Gastrocnemius medialis (tissue), 4 donors: ENCODE results near the gene TTLL8. TPM values are rescaled to one million over a fixed set of nuclear protein-coding genes. Genes with fewer than 3 reads are reported as not detected.

Experiments used
- ATAC-seq, 2 donors: fragments of 150-250 bp; one replicate each; pipeline ENCODE4 v1.9.1; 2016
- DNase-seq, 2 donors: peaks; one replicate each; pipeline ENCODE4 v3.0.0-alpha.2; 2019
- H3K27ac ChIP-seq, 4 donors: fragments of 200-600 bp; sonication (generic); 1 replicate in 1 of 4; 2 replicates in 3 of 4; pipeline ENCODE4 v1.5.1; 2016 to 2018; ENCODE audit warnings: mild to moderate bottlenecking in 2 of 4, moderate library complexity in 1 of 4
- H3K27me3 ChIP-seq, 3 donors: fragments of 200-600 bp; sonication (generic) in 2 of 3; 1 replicate in 1 of 3; 2 replicates in 2 of 3; pipeline versions ENCODE4 v1.5.1 to v1.6.0; 2016 to 2019; ENCODE audit warnings: mild to moderate bottlenecking in 1 of 3, moderate library complexity in 1 of 3
- H3K36me3 ChIP-seq, 2 donors: fragments of 200-600 bp; sonication (generic) in 1 of 2; one replicate each; pipeline ENCODE4 v1.5.1; 2017 to 2018
- H3K4me1 ChIP-seq, 2 donors: fragments of 200-600 bp; sonication (generic) in 1 of 2; one replicate each; pipeline ENCODE4 v1.5.1; 2016 to 2017; ENCODE audit warnings: mild to moderate bottlenecking in 2 of 2
- H3K4me3 ChIP-seq, 4 donors: fragments of 200-600 bp; sonication (generic) in 3 of 4; 1 replicate in 1 of 4; 2 replicates in 3 of 4; pipeline ENCODE4 v1.5.1; 2016 to 2019; ENCODE audit warnings: mild to moderate bottlenecking in 2 of 4
- H3K9me3 ChIP-seq, 3 donors: fragments of 200-600 bp; sonication (generic) in 2 of 3; 1 replicate in 1 of 3; 2 replicates in 2 of 3; pipeline ENCODE4 v1.5.1; 2016 to 2019
- POLR2A ChIP-seq, 2 donors: fragments of 450-650 bp; IDR thresholded peaks; one replicate each; pipeline ENCODE4 v1.6.1; 2017; ENCODE audit warnings: antibody characterized with exemption in 2 of 2, mild to moderate bottlenecking in 2 of 2, moderate library complexity in 2 of 2
- in situ Hi-C, 4 donors: fragments of 200-750 bp; cut with MboI; loops; one replicate each; pipeline versions ENCODE4 v1.15.0 to v1.8.0; 2017; ENCODE audit warnings: low sequenced_read_pairs in 4 of 4
- intact Hi-C: fragments of 100-400 bp; cut with DNase I; formaldehyde crosslinking; loops from one replicate; pipeline ENCODE4 v1.15.1; 2023; ENCODE audit warnings: low total_unique reads
- total RNA-seq, 4 donors: library from RNA; depleted of rRNA; stranded (reverse); fragments of >200 nt; gene quantifications; one replicate each; pipeline versions ENCODE4 v1.1.0 to v1.2.3, GENCODE V29; 2016
- TF ChIP-seq, protein P1 (sequence below), 5 experiments: fragments of 450-650 bp in 3 of 5; fragments of 200-600 bp in 2 of 5; sonication (generic) in 2 of 5; IDR thresholded peaks in 4 of 5; conservative IDR thresholded peaks in 1 of 5; 1 replicate in 4 of 5; 2 replicates in 1 of 5; pipeline ENCODE4 v1.5.1; 2016 to 2019; ENCODE audit warnings: antibody characterized with exemption in 5 of 5, mild to moderate bottlenecking in 3 of 5, moderate library complexity in 3 of 5

Gene TTLL8
- total RNA-seq, 4 donors from 2014 or later: not detected

DNA sequence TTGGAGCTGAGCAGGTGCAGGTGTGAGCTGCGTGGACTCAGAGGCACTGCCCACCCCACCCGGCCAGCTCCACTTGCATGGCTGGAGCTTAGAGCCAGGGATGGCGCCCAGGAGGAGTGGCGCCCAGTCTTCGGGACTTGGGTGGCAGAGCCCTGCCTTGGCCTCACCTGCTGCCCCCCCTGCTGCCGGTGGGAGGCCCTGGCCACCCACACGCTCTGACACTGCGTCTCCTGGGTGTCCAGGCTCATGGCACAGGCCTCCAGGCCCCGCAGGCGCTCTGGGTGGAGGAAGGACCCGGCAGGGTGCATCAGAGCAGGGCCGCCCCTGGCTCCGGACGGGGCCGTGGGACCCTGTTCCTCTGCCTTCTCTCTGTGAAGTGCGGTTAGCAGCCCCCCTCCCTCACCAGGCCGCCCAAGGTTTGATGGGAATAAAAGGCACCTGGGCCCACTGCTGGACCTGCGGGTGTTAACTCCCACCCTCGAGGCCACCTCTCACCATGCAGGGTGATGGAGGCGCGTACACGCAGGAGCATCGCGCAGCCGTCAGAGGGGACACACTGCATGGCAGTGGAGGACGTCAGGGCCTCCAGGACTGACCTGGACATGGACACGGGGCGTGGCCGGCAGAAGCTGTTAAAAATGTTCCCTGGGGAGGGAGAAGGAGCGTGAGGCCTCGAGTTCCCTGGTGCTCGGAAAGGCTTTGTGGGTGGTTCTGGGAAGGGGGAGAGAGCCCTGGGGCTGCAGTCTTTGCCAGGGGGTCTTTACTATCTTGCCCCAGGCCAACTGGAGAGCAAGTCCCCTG, 57.3 kb downstream of the TTLL8 start:
- peaks cover 0 to 25% (median 19%) of the 10 kb centered on the region in 3 donors for H3K27me3 ChIP-seq
- in situ Hi-C loops: no loop called here
- H3K36me3 ChIP-seq: no peaks in the 10 kb centered on the region

DNA sequence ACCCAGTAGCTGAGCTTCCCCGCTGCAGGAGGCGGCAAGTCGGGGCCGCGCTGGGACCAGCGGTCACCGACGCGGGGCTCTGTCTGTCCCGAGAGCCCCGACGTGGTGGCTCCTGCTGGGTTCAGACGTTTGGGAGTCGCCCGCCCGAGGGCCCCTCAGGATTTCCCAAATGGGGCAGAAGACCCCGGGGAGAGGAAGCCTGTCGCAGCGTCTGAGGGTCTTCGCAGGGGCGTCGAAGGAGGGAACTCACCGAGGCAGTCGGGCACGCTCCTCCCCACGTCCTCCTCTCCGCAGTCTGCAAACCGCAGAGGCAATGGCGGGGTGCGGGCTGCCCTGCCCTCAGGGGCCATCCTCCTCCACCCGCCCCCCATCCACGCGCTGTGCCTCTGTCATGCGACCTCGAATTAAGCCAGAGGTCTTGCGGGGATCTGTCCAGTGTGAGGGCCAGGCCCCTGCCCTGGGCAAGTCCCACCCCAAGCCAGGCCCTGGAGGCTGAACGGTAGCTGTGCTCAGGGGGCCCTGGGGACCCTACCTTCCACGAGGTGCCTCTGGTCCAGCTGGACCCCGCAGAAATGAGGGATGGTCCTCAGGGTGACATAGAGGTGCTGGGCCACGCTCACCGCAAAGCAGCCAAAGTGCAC, 58.0 kb downstream of the TTLL8 start:
- H3K4me3 ChIP-seq: peak overlapping the region in 3 of 4 donors; percentile 30 to 48 (median 35)
- H3K27ac ChIP-seq: no peak overlapping the region
- intact Hi-C loops: no loop called here
- peaks cover 0 to 25% (median 19%) of the 10 kb centered on the region in 3 donors for H3K27me3 ChIP-seq
- ATAC-seq (no peak), DNase-seq (no peak)
- TF ChIP-seq POLR2A (IDR thresholded peaks at IDR 0.05): no peak
- TF ChIP-seq, protein P1, sequence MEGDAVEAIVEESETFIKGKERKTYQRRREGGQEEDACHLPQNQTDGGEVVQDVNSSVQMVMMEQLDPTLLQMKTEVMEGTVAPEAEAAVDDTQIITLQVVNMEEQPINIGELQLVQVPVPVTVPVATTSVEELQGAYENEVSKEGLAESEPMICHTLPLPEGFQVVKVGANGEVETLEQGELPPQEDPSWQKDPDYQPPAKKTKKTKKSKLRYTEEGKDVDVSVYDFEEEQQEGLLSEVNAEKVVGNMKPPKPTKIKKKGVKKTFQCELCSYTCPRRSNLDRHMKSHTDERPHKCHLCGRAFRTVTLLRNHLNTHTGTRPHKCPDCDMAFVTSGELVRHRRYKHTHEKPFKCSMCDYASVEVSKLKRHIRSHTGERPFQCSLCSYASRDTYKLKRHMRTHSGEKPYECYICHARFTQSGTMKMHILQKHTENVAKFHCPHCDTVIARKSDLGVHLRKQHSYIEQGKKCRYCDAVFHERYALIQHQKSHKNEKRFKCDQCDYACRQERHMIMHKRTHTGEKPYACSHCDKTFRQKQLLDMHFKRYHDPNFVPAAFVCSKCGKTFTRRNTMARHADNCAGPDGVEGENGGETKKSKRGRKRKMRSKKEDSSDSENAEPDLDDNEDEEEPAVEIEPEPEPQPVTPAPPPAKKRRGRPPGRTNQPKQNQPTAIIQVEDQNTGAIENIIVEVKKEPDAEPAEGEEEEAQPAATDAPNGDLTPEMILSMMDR (IDR thresholded peaks at IDR 0.05 in 4 of 5, conservative IDR thresholded peaks at IDR 0.05 in 1 of 5): no peak
- no peaks in the 10 kb centered on the region for H3K36me3 ChIP-seq
- no peaks in the 10 kb centered on the region for H3K4me1 ChIP-seq
- H3K9me3 ChIP-seq: no peaks in the 10 kb centered on the region
- in situ Hi-C loops: no loop called here

More for the DNA sequence above, 57.3 kb downstream of the TTLL8 start:
- no peaks in the 10 kb centered on the region for H3K4me1 ChIP-seq
- ATAC-seq (no peak), DNase-seq (no peak)
- H3K4me3 ChIP-seq: no peak overlapping the region
- intact Hi-C loops: no loop called here
- TF ChIP-seq, protein P1 (IDR thresholded peaks at IDR 0.05 in 4 of 5, conservative IDR thresholded peaks at IDR 0.05 in 1 of 5): no peak
- TF ChIP-seq POLR2A (IDR thresholded peaks at IDR 0.05): no peak
- no peaks in the 10 kb centered on the region for H3K9me3 ChIP-seq
- no peak overlapping the region for H3K27ac ChIP-seq

DNA sequence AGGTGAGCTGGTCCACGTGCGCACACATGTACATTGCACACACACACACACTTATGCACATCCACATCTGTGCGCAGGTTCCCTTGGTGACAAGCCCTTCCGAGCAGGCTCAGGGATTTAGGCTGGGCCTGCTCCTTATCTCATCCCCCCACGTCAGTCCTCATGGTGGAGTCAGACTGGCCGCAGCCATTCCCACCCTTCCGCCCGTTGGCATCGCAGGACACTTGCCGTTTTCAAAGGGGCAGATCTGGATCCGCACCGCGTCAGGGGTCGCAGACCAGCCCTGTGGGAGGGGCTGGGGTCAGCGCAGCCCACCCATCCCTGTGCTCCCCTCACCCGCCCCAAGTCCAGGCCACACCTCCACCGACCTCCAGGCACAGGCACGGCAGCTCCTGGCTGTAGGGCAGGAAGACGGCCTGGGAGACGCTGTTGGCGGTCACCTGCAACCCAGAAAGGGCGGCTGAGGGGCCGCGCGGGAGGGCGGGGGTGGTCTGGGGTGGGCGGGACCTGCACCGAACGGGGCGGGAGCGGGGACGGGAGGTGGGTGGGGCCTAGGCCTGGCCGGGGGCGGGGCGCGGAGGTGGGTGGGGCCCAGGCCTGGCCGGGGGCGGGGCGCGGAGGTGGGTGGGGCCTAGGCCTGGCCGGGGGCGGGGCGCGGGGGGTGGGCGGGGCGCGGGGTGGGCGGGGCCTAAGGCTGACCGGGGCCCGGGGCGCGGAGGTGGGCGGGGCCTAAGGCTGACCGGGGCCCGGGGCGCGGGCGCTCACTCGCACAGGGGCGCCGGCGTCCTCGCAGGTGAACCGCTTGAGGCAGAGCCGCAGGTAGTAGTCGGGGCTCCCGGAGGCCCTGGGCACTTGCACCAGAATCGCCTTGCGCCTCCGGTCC, 58.8 kb downstream of the TTLL8 start:
- DNase-seq (no peak), ATAC-seq (peak in 1 of 2 donors; percentile 61)
- H3K4me1 ChIP-seq: no peaks in the 10 kb centered on the region
- H3K9me3 ChIP-seq: no peaks in the 10 kb centered on the region
- no peak for TF ChIP-seq POLR2A (IDR thresholded peaks at IDR 0.05)
- TF ChIP-seq, protein P1 (IDR thresholded peaks at IDR 0.05 in 4 of 5, conservative IDR thresholded peaks at IDR 0.05 in 1 of 5): no peak
- peak overlapping the region in 3 of 4 donors; percentile 30 to 48 (median 35) for H3K4me3 ChIP-seq
- H3K27me3 ChIP-seq: peaks cover 0 to 25% (median 19%) of the 10 kb centered on the region in 3 donors
- in situ Hi-C loops: no loop called here
- intact Hi-C loops: no loop called here
- no peaks in the 10 kb centered on the region for H3K36me3 ChIP-seq
- no peak overlapping the region for H3K27ac ChIP-seq

DNA sequence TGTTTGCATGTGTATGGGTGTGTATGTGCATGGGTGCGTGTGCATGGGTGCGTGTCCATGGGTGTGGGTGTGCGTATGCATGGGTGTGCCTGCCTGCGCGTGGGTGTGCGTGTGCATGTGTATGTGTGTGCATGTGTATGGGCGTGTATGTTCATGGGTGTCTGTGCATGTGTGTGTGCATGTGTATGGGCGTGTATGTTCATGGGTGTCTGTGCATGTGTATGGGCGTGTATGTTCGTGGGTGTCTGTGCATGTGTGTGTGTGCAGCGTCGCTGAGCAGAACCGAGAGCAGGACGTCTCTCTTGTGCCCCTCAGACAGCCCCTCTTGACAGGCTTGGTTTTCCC, 59.4 kb downstream of the TTLL8 start:
- no peak for TF ChIP-seq POLR2A (IDR thresholded peaks at IDR 0.05)
- TF ChIP-seq, protein P1 (IDR thresholded peaks at IDR 0.05 in 4 of 5, conservative IDR thresholded peaks at IDR 0.05 in 1 of 5): no peak
- Histone ChIP-seq H3K36me3 (no peaks in the 10 kb centered on the region), H3K27me3 (peaks cover 0 to 25% (median 19%) of the 10 kb centered on the region in 3 donors), H3K4me3 (no peak overlapping the region), H3K4me1 (no peaks in the 10 kb centered on the region), H3K9me3 (no peaks in the 10 kb centered on the region), H3K27ac (no peak overlapping the region)
- ATAC-seq: no peak
- in situ Hi-C loops: no loop called here
- DNase-seq: no peak
- intact Hi-C loops: no loop called here
